WTC11 (cell line): ENCODE results near the gene IRAK1. TPM values are rescaled to one million over a fixed set of nuclear protein-coding genes. Genes with fewer than 3 reads are reported as not detected.

Source experiments
- ATAC-seq: fragments of 200-7000 bp; cut with Tn5 transposase; 2 replicates; pipeline ENCODE4 v1.10.0; 2021; ENCODE audit warnings: mild to moderate bottlenecking, moderate library complexity
- CTCF ChIA-PET: fragments of 300-600 bp; sonication (Branson Sonifier 250); formaldehyde crosslinking; loops from one replicate; lab custom pipeline; 2021; ENCODE audit warnings: antibody characterized with exemption; lab: Charles Lee
- POLR2A ChIA-PET: fragments of 350-600 bp; sonication (Branson Sonifier 250); formaldehyde crosslinking; loops from one replicate; lab custom pipeline; 2021; ENCODE audit warnings: antibody characterized with exemption; lab: Charles Lee
- DNase-seq: peaks from one replicate; pipeline ENCODE4 v3.0.0; 2021; ENCODE audit warnings: low spot score
- H3K27ac Mint-ChIP-seq: 2 replicates; pipeline ENCODE4 v1.8.0; 2021; ENCODE audit warnings: mixed read lengths
- H3K27me3 Mint-ChIP-seq: 2 replicates; pipeline ENCODE4 v1.8.0; 2021; ENCODE audit warnings: low read depth, mild to moderate bottlenecking, moderate library complexity, mixed read lengths
- H3K36me3 Mint-ChIP-seq: 2 replicates; pipeline ENCODE4 v1.8.0; 2021; ENCODE audit warnings: mixed read lengths
- H3K4me1 Mint-ChIP-seq: 2 replicates; pipeline ENCODE4 v1.8.0; 2022; ENCODE audit warnings: mixed read lengths
- H3K4me3 Mint-ChIP-seq: 2 replicates; pipeline ENCODE4 v1.8.0; 2021; ENCODE audit warnings: mild to moderate bottlenecking, moderate library complexity, mixed read lengths
- H3K9me3 Mint-ChIP-seq: 2 replicates; pipeline ENCODE4 v1.8.0; 2021; ENCODE audit warnings: mixed read lengths
- AFF4 ChIP-seq: sonication (generic); formaldehyde crosslinking; IDR thresholded peaks from 2 replicates; pipeline ENCODE4 v1.8.1; 2023; ENCODE audit warnings: mild to moderate bottlenecking, missing genetic modification reagents, borderline replicate concordance
- CTCF ChIP-seq: fragments of 200-600 bp; IDR thresholded peaks from 2 replicates; pipeline ENCODE4 v1.8.0; 2022; ENCODE audit warnings: antibody characterized with exemption
- HMGA2 ChIP-seq: fragments of 250-450 bp; sonication (Bioruptor Pico); IDR thresholded peaks from 2 replicates; pipeline ENCODE4 v1.4.0; 2021; ENCODE audit warnings: mild to moderate bottlenecking, moderate library complexity
- PRDM15 ChIP-seq: sonication (generic); formaldehyde crosslinking; IDR thresholded peaks from 2 replicates; pipeline ENCODE4 v1.8.0; 2022; ENCODE audit warnings: missing genetic modification reagents
- ZNF425 ChIP-seq: fragments of 250-450 bp; sonication (Bioruptor Pico); conservative IDR thresholded peaks from 2 replicates; pipeline ENCODE4 v1.9.0; 2021; ENCODE audit warnings: mild to moderate bottlenecking
- ZNF671 ChIP-seq: fragments of 250-450 bp; sonication (Bioruptor Pico); IDR thresholded peaks from 2 replicates; pipeline ENCODE4 v1.8.0; 2021; ENCODE audit warnings: mild to moderate bottlenecking
- total RNA-seq: library from RNA; stranded (reverse); gene quantifications from 3 replicates; pipeline ENCODE4 v1.2.3, GENCODE V29; 2021

The IRAK1 gene
- total RNA-seq, 1 experiment from 2014 or later, result 32.1 TPM

GRCh38 chrX:154032160-154032559 lies 12.5 kb upstream of the IRAK1 start (continued):
- TF ChIP-seq ZNF425 (CRISPR knock-in tag), result no peak

- no peak for ATAC-seq
- CTCF ChIA-PET, result interaction anchor here (0.7 kb wide), 1 partner anchor 17 kb away, joined by 3 read pairs; no protein-coding TSS in a partner anchor
- POLR2A ChIA-PET, result interaction anchor here (0.7 kb wide), 1 partner anchor 10 kb away, joined by 3 read pairs; no protein-coding TSS in a partner anchor
Measured at GRCh38 chrX:154030715-154031305, 11.1 kb upstream of the IRAK1 start.

More at GRCh38 chrX:154030715-154031305, 11.1 kb upstream of the IRAK1 start:
- Mint-ChIP-seq H3K4me1 (peaks cover 33% of the 10 kb centered on the region), H3K36me3 (peaks cover 13% of the 10 kb centered on the region), H3K4me3 (no peak overlapping the region), H3K27ac (no peak overlapping the region; the same call in 1 of the 2 replicates), H3K9me3 (no peaks in the 10 kb centered on the region), H3K27me3 (no peaks in the 10 kb centered on the region)
- TF ChIP-seq AFF4 (CRISPR knock-in tag), result no peak
- no peak for TF ChIP-seq HMGA2 (CRISPR knock-in tag)
- no peak for TF ChIP-seq ZNF671
- no peak for TF ChIP-seq PRDM15
- TF ChIP-seq CTCF, result no peak
- no peak for DNase-seq
